Prostate gland (tissue), 2 donors: ENCODE results near the gene SDR39U1. TPM values are rescaled to one million over a fixed set of nuclear protein-coding genes. Genes with fewer than 3 reads are reported as not detected.

Source experiments
- DNase-seq: peaks from one replicate; pipeline ENCODE4 v3.0.0-alpha.2; 2019; ENCODE audit warnings: low spot score
- H3K27ac ChIP-seq, 2 donors: fragments of 200-600 bp; sonication (generic); 2 replicates each; pipeline ENCODE4 v1.5.1; 2017 to 2019
- H3K27me3 ChIP-seq: fragments of 200-600 bp; sonication (generic); replicated peaks from 2 replicates; pipeline ENCODE4 v1.5.1; 2019; ENCODE audit not compliant: insufficient read depth
- H3K36me3 ChIP-seq, 2 donors: fragments of 200-600 bp; sonication (generic); 1 replicate in 1 of 2; 2 replicates in 1 of 2; pipeline versions ENCODE4 v1.5.1 to v1.8.1; 2017 to 2019
- H3K4me1 ChIP-seq: fragments of 200-600 bp; sonication (generic); replicated peaks from 2 replicates; pipeline ENCODE4 v1.5.1; 2019
- H3K4me3 ChIP-seq, 2 donors: fragments of 200-600 bp; sonication (generic); 2 replicates each; pipeline ENCODE4 v1.5.1; 2017 to 2019
- H3K9me3 ChIP-seq: fragments of 200-600 bp; sonication (generic); 2 replicates; pipeline ENCODE4 v1.5.1; 2017
- CTCF ChIP-seq, 4 experiments: fragments of 200-600 bp in 2 of 4; fragments of 450-650 bp in 2 of 4; sonication (generic) in 2 of 4; IDR thresholded peaks; 1 replicate in 3 of 4; 2 replicates in 1 of 4; pipeline ENCODE4 v1.5.1; 2016 to 2019; ENCODE audit warnings: antibody characterized with exemption in 4 of 4, mild to moderate bottlenecking in 2 of 4, moderate library complexity in 2 of 4
- POLR2A ChIP-seq: fragments of 450-650 bp; IDR thresholded peaks from one replicate; pipeline ENCODE4 v1.6.1; 2016; ENCODE audit warnings: antibody characterized with exemption, mild to moderate bottlenecking
- POLR2AphosphoS5 ChIP-seq: sonication (generic); formaldehyde crosslinking; IDR thresholded peaks from one replicate; pipeline ENCODE4 v1.6.1; 2017; ENCODE audit warnings: antibody characterized with exemption
- WGBS: methylation state at CpG from one replicate; pipeline ENCODE4 v1.1.5; 2018; 5-methylcytosine and 5-hydroxymethylcytosine counted together
- intact Hi-C: fragments of 100-400 bp; cut with DNase I; formaldehyde crosslinking; loops from one replicate; pipeline ENCODE4 v1.14.2; 2022
- total RNA-seq, 2 donors: library from RNA; depleted of rRNA; stranded (reverse); fragments of >200 nt; gene quantifications; one replicate each; pipeline ENCODE4 v1.1.0, GENCODE V29; 2016

Gene SDR39U1
- total RNA-seq, 2 donors from 2014 or later: 49.5 to 64.4 TPM

GRCh38 chr14:24439830-24440605 lies 2.6 kb downstream of the SDR39U1 start:
- Histone ChIP-seq H3K36me3 (peaks cover 3 to 19% of the 10 kb centered on the region in 2 donors), H3K27ac (peak overlapping the region in 1 of 2 donors; percentile 27)

GRCh38 chr14:24439257-24439656 lies 3.3 kb downstream of the SDR39U1 start:
- H3K9me3 ChIP-seq: no peaks in the 10 kb centered on the region
- H3K4me1 ChIP-seq: peaks cover 10% of the 10 kb centered on the region
- H3K27ac ChIP-seq: no peak overlapping the region
- H3K36me3 ChIP-seq: peaks cover 3 to 19% of the 10 kb centered on the region in 2 donors
- 25% methylated on average over 1 of the region's 1 CpG for WGBS
- no peak for DNase-seq
- intact Hi-C loops: no loop called here
- no peak overlapping the region for H3K4me3 ChIP-seq
- no peak for TF ChIP-seq CTCF (IDR thresholded peaks at IDR 0.05)
- no peak for TF ChIP-seq POLR2AphosphoS5
- H3K27me3 ChIP-seq: no peaks in the 10 kb centered on the region

More at GRCh38 chr14:24439830-24440605, 2.6 kb downstream of the SDR39U1 start:
- no peak overlapping the region for H3K4me3 ChIP-seq
- DNase-seq: no peak
- H3K27me3 ChIP-seq: no peaks in the 10 kb centered on the region
- no peaks in the 10 kb centered on the region for H3K9me3 ChIP-seq
- H3K4me1 ChIP-seq: peaks cover 10% of the 10 kb centered on the region
- 70% methylated on average over 13 of the region's 15 CpGs for WGBS
- intact Hi-C loops: loop anchor here (5.0 kb wide), 1 partner anchor 198 kb away; the partner anchor contains the start of gene TINF2
- no peak for TF ChIP-seq POLR2A
- no peak for TF ChIP-seq POLR2AphosphoS5
- TF ChIP-seq CTCF (IDR thresholded peaks at IDR 0.05): no peak

- 64% methylated on average over 9 of the region's 9 CpGs for WGBS
- H3K4me1 ChIP-seq: peaks cover 12% of the 10 kb centered on the region
- no peak for TF ChIP-seq POLR2A
- TF ChIP-seq CTCF (IDR thresholded peaks at IDR 0.05): no peak
- no peak for TF ChIP-seq POLR2AphosphoS5
- no peaks in the 10 kb centered on the region for H3K27me3 ChIP-seq
- intact Hi-C loops: no loop called here
- H3K4me3 ChIP-seq: no peak overlapping the region
- no peak overlapping the region for H3K27ac ChIP-seq
- H3K9me3 ChIP-seq: no peaks in the 10 kb centered on the region
- H3K36me3 ChIP-seq: peaks cover 3 to 19% of the 10 kb centered on the region in 2 donors
- DNase-seq: no peak
Observed at GRCh38 chr14:24438223-24439097, 4.1 kb downstream of the SDR39U1 start.

- H3K27me3 ChIP-seq: no peaks in the 10 kb centered on the region
- no peaks in the 10 kb centered on the region for H3K9me3 ChIP-seq
- no peak overlapping the region for H3K27ac ChIP-seq
- peaks cover 13% of the 10 kb centered on the region for H3K4me1 ChIP-seq
- no peak for TF ChIP-seq POLR2A
- no peak for TF ChIP-seq CTCF (IDR thresholded peaks at IDR 0.05)
- TF ChIP-seq POLR2AphosphoS5: no peak
- DNase-seq: no peak
- WGBS: 75% methylated on average over 2 of the region's 2 CpGs
- H3K4me3 ChIP-seq: no peak overlapping the region
- peaks cover 3 to 19% of the 10 kb centered on the region in 2 donors for H3K36me3 ChIP-seq
- intact Hi-C loops: loop anchor here (2.0 kb wide), 1 partner anchor 105 kb away; no protein-coding TSS in a partner anchor
Observed at GRCh38 chr14:24437736-24438067, 4.9 kb downstream of the SDR39U1 start.
